ENCODE results near the gene MAT1A.
A peak's percentile ranks its signal among the peaks of the same experiment; 100 is the strongest.

The MAT1A gene

GRCh38 chr10:80322711-80323110, 33.3 kb upstream of the MAT1A start:
- no peaks in the 10 kb centered on the region for H3K9me3 ChIP-seq (ENCODE audit: control insufficient read depth, insufficient read depth, low read depth, low read length)
- H3K4me3 ChIP-seq (ENCODE audit: low read depth, low read length) = no peak overlapping the region
- H3K4me1 ChIP-seq (ENCODE audit: control insufficient read depth, insufficient read depth, low read length) = no peaks in the 10 kb centered on the region
- ChIA-PET POLR2A (no interaction called here), CTCF (interaction anchor here (0.6 kb wide), 2 partner anchors 183 to 390 kb away, joined by 3 to 4 read pairs; no protein-coding TSS in a partner anchor)
- H3K27ac ChIP-seq (ENCODE audit: extremely low read depth, low read depth, low read length) = no peak overlapping the region
- H3K36me3 ChIP-seq (ENCODE audit: control insufficient read depth in 2 of 2, insufficient read depth in 1 of 2, low read length in 2 of 2) = no peaks in the 10 kb centered on the region
- peak; percentile 80 for TF ChIP-seq SCRT2 (tag by site-specific recombination; IDR thresholded peaks at IDR 0.05)
- TF ChIP-seq ATF2 (tag by site-specific recombination; IDR thresholded peaks at IDR 0.05; ENCODE audit: low read depth) = no peak
- TF ChIP-seq ZEB2 (tag by site-specific recombination; IDR thresholded peaks at IDR 0.05) = no peak

- Histone ChIP-seq H3K4me1 (ENCODE audit: control insufficient read depth, insufficient read depth, low read length) (no peaks in the 10 kb centered on the region), H3K27ac (ENCODE audit: extremely low read depth, low read depth, low read length) (no peak overlapping the region), H3K36me3 (ENCODE audit: control insufficient read depth in 2 of 2, insufficient read depth in 1 of 2, low read length in 2 of 2) (no peaks in the 10 kb centered on the region), H3K9me3 (ENCODE audit: control insufficient read depth, insufficient read depth, low read depth, low read length) (no peaks in the 10 kb centered on the region), H3K4me3 (ENCODE audit: low read depth, low read length) (no peak overlapping the region)
- ChIA-PET CTCF (interaction anchor here (0.7 to 1.0 kb wide), 2 partner anchors 56 to 171 kb away, joined by 3 read pairs; no protein-coding TSS in a partner anchor), POLR2A (no interaction called here)
- TF ChIP-seq ZNF175 (tag by site-specific recombination; IDR thresholded peaks at IDR 0.05) = no peak
Observed at GRCh38 chr10:80322158-80322557, 32.7 kb upstream of the MAT1A start.

- Histone ChIP-seq H3K36me3 (ENCODE audit: control insufficient read depth in 2 of 2, insufficient read depth in 1 of 2, low read length in 2 of 2) (no peaks in the 10 kb centered on the region), H3K4me3 (ENCODE audit: low read depth, low read length) (no peak overlapping the region), H3K4me1 (ENCODE audit: control insufficient read depth, insufficient read depth, low read length) (no peaks in the 10 kb centered on the region), H3K9me3 (ENCODE audit: control insufficient read depth, insufficient read depth, low read depth, low read length) (no peaks in the 10 kb centered on the region), H3K27ac (ENCODE audit: extremely low read depth, low read depth, low read length) (no peak overlapping the region)
- ChIA-PET CTCF (interaction anchor here (1.0 kb wide), 1 partner anchor 57 kb away, joined by 3 read pairs; no protein-coding TSS in a partner anchor), POLR2A (no interaction called here)
- no peak for TF ChIP-seq SP3 (tag by site-specific recombination; IDR thresholded peaks at IDR 0.05)
- no peak for TF ChIP-seq ZNF610 (tag by site-specific recombination; IDR thresholded peaks at IDR 0.05; ENCODE audit: borderline replicate concordance)
- TF ChIP-seq GFI1B (tag by site-specific recombination; IDR thresholded peaks at IDR 0.05) = no peak
- TF ChIP-seq ZNF132 (tag by site-specific recombination; IDR thresholded peaks at IDR 0.05; ENCODE audit: borderline replicate concordance) = no peak
- TF ChIP-seq ZNF112 (tag by site-specific recombination; IDR thresholded peaks at IDR 0.05) = no peak
- TF ChIP-seq INSM2 (tag by site-specific recombination; IDR thresholded peaks at IDR 0.05) = no peak
- TF ChIP-seq ZNF518A (tag by site-specific recombination; conservative IDR thresholded peaks at IDR 0.05; ENCODE audit: low read depth) = no peak
- TF ChIP-seq SP2 (tag by site-specific recombination; IDR thresholded peaks at IDR 0.05) = no peak
- TF ChIP-seq ZNF785 (tag by site-specific recombination; IDR thresholded peaks at IDR 0.05) = no peak
- no peak for TF ChIP-seq ZNF560 (tag by site-specific recombination; IDR thresholded peaks at IDR 0.05; ENCODE audit: borderline replicate concordance)
- no peak for TF ChIP-seq ZNF596 (tag by site-specific recombination; IDR thresholded peaks at IDR 0.05)
- no peak for TF ChIP-seq GLIS2 (tag by site-specific recombination; IDR thresholded peaks at IDR 0.05)
- TF ChIP-seq YY1 (tag by site-specific recombination; IDR thresholded peaks at IDR 0.05) = no peak
- no peak for TF ChIP-seq ZNF23 (tag by site-specific recombination; IDR thresholded peaks at IDR 0.05; ENCODE audit: borderline replicate concordance)
- no peak for TF ChIP-seq ZNF585B (tag by site-specific recombination; IDR thresholded peaks at IDR 0.05)
- no peak for TF ChIP-seq ZNF335 (tag by site-specific recombination; conservative IDR thresholded peaks at IDR 0.05)
Observed at GRCh38 chr10:80321183-80321582, 31.7 kb upstream of the MAT1A start.

All from HEK293 (cell line).